ENCODE results near the gene SEMA4G.

The SEMA4G gene

GRCh38 chr10:100985336-100985735, 16.0 kb downstream of the SEMA4G start:
- DNase-seq (ENCODE audit: extremely low spot score, insufficient read length, low read depth) (no peak), FAIRE-seq (peak; percentile 31)

- DNase-seq (ENCODE audit: extremely low spot score, insufficient read length, low read depth): no peak
- FAIRE-seq: no peak
These were observed 17.3 kb downstream of the SEMA4G start for GRCh38 chr10:100986623-100986951.

- DNase-seq (ENCODE audit: extremely low spot score, insufficient read length, low read depth) (peak; percentile 78), FAIRE-seq (peak; percentile 89)
These were observed 17.8 kb downstream of the SEMA4G start, which contains the start of the genes MRPL43 and TWNK for GRCh38 chr10:100986952-100987684. Gene MRPL43, minus strand, starts transcription at chr10:100987497. Its CDS starts 54 bp downstream, at chr10:100987443. Gene TWNK, plus strand, starts transcription at chr10:100987543. Its CDS starts 668 bp downstream, at chr10:100988211.

GRCh38 chr10:100987685-100988049, 18.4 kb downstream of the SEMA4G start:
- FAIRE-seq: peak; percentile 62
- no peak for DNase-seq (ENCODE audit: extremely low spot score, insufficient read length, low read depth)

GRCh38 chr10:100988166-100988565, 18.9 kb downstream of the SEMA4G start:
- FAIRE-seq: no peak

GRCh38 chr10:100989088-100989487, 19.8 kb downstream of the SEMA4G start:
- no peak for FAIRE-seq

More at GRCh38 chr10:100988166-100988565, 18.9 kb downstream of the SEMA4G start:
- DNase-seq (ENCODE audit: extremely low spot score, insufficient read length, low read depth): no peak

GRCh38 chr10:100993986-100994708, 24.8 kb downstream of the SEMA4G start:
- no peak for FAIRE-seq
- DNase-seq (ENCODE audit: extremely low spot score, insufficient read length, low read depth): no peak

More at GRCh38 chr10:100989088-100989487, 19.8 kb downstream of the SEMA4G start:
- DNase-seq (ENCODE audit: extremely low spot score, insufficient read length, low read depth): no peak

GRCh38 chr10:100995181-100995580, 25.9 kb downstream of the SEMA4G start:
- no peak for DNase-seq (ENCODE audit: extremely low spot score, insufficient read length, low read depth)
- no peak for FAIRE-seq

GRCh38 chr10:100996678-100997359, 27.5 kb downstream of the SEMA4G start:
- no peak for DNase-seq (ENCODE audit: extremely low spot score, insufficient read length, low read depth)
- FAIRE-seq: no peak

- FAIRE-seq (peak; percentile 77), DNase-seq (ENCODE audit: extremely low spot score, insufficient read length, low read depth) (peak; percentile 49)
These were observed 28.3 kb downstream of the SEMA4G start for GRCh38 chr10:100997360-100998182.

- no peak for FAIRE-seq
These were observed 29.1 kb downstream of the SEMA4G start for GRCh38 chr10:100998183-100998990.

GRCh38 chr10:100998991-100999741, 29.9 kb downstream of the SEMA4G start:
- peak; percentile 76 for FAIRE-seq
- DNase-seq (ENCODE audit: extremely low spot score, insufficient read length, low read depth): peak; percentile 84

More at GRCh38 chr10:100998183-100998990, 29.1 kb downstream of the SEMA4G start:
- DNase-seq (ENCODE audit: extremely low spot score, insufficient read length, low read depth): peak; percentile 53

- no peak for DNase-seq (ENCODE audit: extremely low spot score, insufficient read length, low read depth)
- no peak for FAIRE-seq
These were observed 30.4 kb downstream of the SEMA4G start, which contains the start of gene LZTS2 for GRCh38 chr10:100999742-101000126. Gene LZTS2, plus strand, starts transcription at chr10:100999808. Its CDS starts 2,731 bp downstream, at chr10:101002539.

- FAIRE-seq (no peak), DNase-seq (ENCODE audit: extremely low spot score, insufficient read length, low read depth) (no peak)
These were observed 31.0 kb downstream of the SEMA4G start for GRCh38 chr10:101000127-101000914.

- DNase-seq (ENCODE audit: extremely low spot score, insufficient read length, low read depth) (no peak), FAIRE-seq (no peak)
These were observed 31.8 kb downstream of the SEMA4G start for GRCh38 chr10:101000915-101001658.

- DNase-seq (ENCODE audit: extremely low spot score, insufficient read length, low read depth) (no peak), FAIRE-seq (no peak)
These were observed 32.3 kb downstream of the SEMA4G start for GRCh38 chr10:101001659-101002035.

GRCh38 chr10:101002456-101002855, 33.2 kb downstream of the SEMA4G start:
- DNase-seq (ENCODE audit: extremely low spot score, insufficient read length, low read depth) (no peak), FAIRE-seq (no peak)

Data from GM18507 (cell line).